ENCODE measurements around the gene CEP89. TPM values are rescaled to one million over a fixed set of nuclear protein-coding genes. Genes with fewer than 3 reads are reported as not detected.
"Not testable (repeated sequence)": the region's sequence is repeated elsewhere in the genome, so short reads cannot be mapped to it uniquely, and the experiment has no call there.

CEP89 gene
- total RNA-seq, 2 donors from 2014 or later: 35.6 to 40.4 TPM

GRCh38 chr19:32997716-32998355, 26.1 kb upstream of the CEP89 start:
- no peak overlapping the region for H3K4me3 ChIP-seq (ENCODE audit: low read length)
- H3K4me3 Mint-ChIP-seq: no peak overlapping the region
- no peaks in the 10 kb centered on the region for H3K4me1 ChIP-seq (ENCODE audit: control insufficient read depth, insufficient read depth, low read length)
- peaks cover 40% of the 10 kb centered on the region for H3K36me3 ChIP-seq (ENCODE audit: control insufficient read depth, insufficient read depth, low read length)
- peaks cover 6% of the 10 kb centered on the region for H3K4me1 Mint-ChIP-seq
- no peaks in the 10 kb centered on the region for H3K9me3 Mint-ChIP-seq
- no peak overlapping the region for H3K27ac ChIP-seq (ENCODE audit: low read depth, low read length)
- H3K9me3 ChIP-seq (ENCODE audit: control insufficient read depth, low read length): no peaks in the 10 kb centered on the region
- H3K27me3 Mint-ChIP-seq (ENCODE audit: insufficient read depth): no peaks in the 10 kb centered on the region
- no peak for TF ChIP-seq CTCF (conservative IDR thresholded peaks at IDR 0.05)
- no peak overlapping the region for H3K27ac Mint-ChIP-seq
- no peak for DNase-seq
- H3K27me3 ChIP-seq (ENCODE audit: control insufficient read depth, insufficient read depth, low read length, poor library complexity, severe bottlenecking): no peaks in the 10 kb centered on the region
- H3K9ac ChIP-seq (ENCODE audit: extremely low read depth, low read length, poor library complexity, severe bottlenecking): no peak overlapping the region
- 92 to 99% methylated on average over 12 to 14 of the region's 14 CpGs for WGBS, 2 experiments (ENCODE audit: insufficient coverage in 1 of 2, insufficient read length in 1 of 2)
- H3K36me3 Mint-ChIP-seq (ENCODE audit: low read depth): peaks cover 73% of the 10 kb centered on the region

GRCh38 chr19:32997061-32997464, 25.3 kb upstream of the CEP89 start:
- H3K9ac ChIP-seq (ENCODE audit: extremely low read depth, low read length, poor library complexity, severe bottlenecking); H3K27ac ChIP-seq (ENCODE audit: low read depth, low read length); DNase-seq; H3K27me3 Mint-ChIP-seq (ENCODE audit: insufficient read depth); H3K27me3 ChIP-seq (ENCODE audit: control insufficient read depth, insufficient read depth, low read length, poor library complexity, severe bottlenecking); H3K4me3 ChIP-seq (ENCODE audit: low read length); H3K4me1 ChIP-seq (ENCODE audit: control insufficient read depth, insufficient read depth, low read length); H3K9me3 Mint-ChIP-seq; H3K9me3 ChIP-seq (ENCODE audit: control insufficient read depth, low read length); H3K27ac Mint-ChIP-seq; H3K4me3 Mint-ChIP-seq; H3K4me1 Mint-ChIP-seq: not testable (repeated sequence)
- WGBS, 2 experiments (ENCODE audit: insufficient coverage in 1 of 2, insufficient read length in 1 of 2): 50 to 81% methylated on average over 2 to 7 of the region's 7 CpGs
- H3K36me3 Mint-ChIP-seq (ENCODE audit: low read depth): peaks cover 66% of the 10 kb centered on the region
- peaks cover 39% of the 10 kb centered on the region for H3K36me3 ChIP-seq (ENCODE audit: control insufficient read depth, insufficient read depth, low read length)

GRCh38 chr19:32995966-32996365, 24.2 kb upstream of the CEP89 start:
- peak overlapping the region; percentile 55 for H3K27ac Mint-ChIP-seq
- H3K36me3 Mint-ChIP-seq (ENCODE audit: low read depth): peaks cover 71% of the 10 kb centered on the region
- DNase-seq; H3K4me1 Mint-ChIP-seq; H3K9ac ChIP-seq (ENCODE audit: extremely low read depth, low read length, poor library complexity, severe bottlenecking); H3K9me3 ChIP-seq (ENCODE audit: control insufficient read depth, low read length); H3K4me1 ChIP-seq (ENCODE audit: control insufficient read depth, insufficient read depth, low read length); H3K27me3 Mint-ChIP-seq (ENCODE audit: insufficient read depth); H3K4me3 Mint-ChIP-seq; H3K9me3 Mint-ChIP-seq; H3K4me3 ChIP-seq (ENCODE audit: low read length); H3K27me3 ChIP-seq (ENCODE audit: control insufficient read depth, insufficient read depth, low read length, poor library complexity, severe bottlenecking); H3K27ac ChIP-seq (ENCODE audit: low read depth, low read length): not testable (repeated sequence)
- WGBS, 2 experiments (ENCODE audit: insufficient coverage in 1 of 2, insufficient read length in 1 of 2): 90 to 100% methylated on average over 3 to 17 of the region's 17 CpGs
- peaks cover 44% of the 10 kb centered on the region for H3K36me3 ChIP-seq (ENCODE audit: control insufficient read depth, insufficient read depth, low read length)

GRCh38 chr19:32988724-32989123, 17.0 kb upstream of the CEP89 start:
- Histone ChIP-seq H3K4me3 (ENCODE audit: low read length) (no peak overlapping the region), H3K27me3 (ENCODE audit: control insufficient read depth, insufficient read depth, low read length, poor library complexity, severe bottlenecking) (no peaks in the 10 kb centered on the region), H3K9me3 (ENCODE audit: control insufficient read depth, low read length) (no peaks in the 10 kb centered on the region), H3K9ac (ENCODE audit: extremely low read depth, low read length, poor library complexity, severe bottlenecking) (no peak overlapping the region), H3K27ac (ENCODE audit: low read depth, low read length) (no peak overlapping the region), H3K36me3 (ENCODE audit: control insufficient read depth, insufficient read depth, low read length) (peaks cover 69% of the 10 kb centered on the region), H3K4me1 (ENCODE audit: control insufficient read depth, insufficient read depth, low read length) (no peaks in the 10 kb centered on the region)
- no peak overlapping the region for H3K4me3 Mint-ChIP-seq
- peaks cover 63% of the 10 kb centered on the region for H3K36me3 Mint-ChIP-seq (ENCODE audit: low read depth)
- no peaks in the 10 kb centered on the region for H3K9me3 Mint-ChIP-seq
- TF ChIP-seq CTCF (conservative IDR thresholded peaks at IDR 0.05): no peak
- WGBS, 2 experiments (ENCODE audit: insufficient coverage in 1 of 2, insufficient read length in 1 of 2): 77 to 79% methylated on average over 3 to 5 of the region's 5 CpGs
- no peak for DNase-seq
- no peaks in the 10 kb centered on the region for H3K27me3 Mint-ChIP-seq (ENCODE audit: insufficient read depth)
- peaks cover 12% of the 10 kb centered on the region for H3K4me1 Mint-ChIP-seq
- H3K27ac Mint-ChIP-seq: peak overlapping the region; percentile 66

- not testable (repeated sequence) for H3K4me3 ChIP-seq (ENCODE audit: low read length); H3K9ac ChIP-seq (ENCODE audit: extremely low read depth, low read length, poor library complexity, severe bottlenecking); H3K9me3 ChIP-seq (ENCODE audit: control insufficient read depth, low read length); H3K27me3 Mint-ChIP-seq (ENCODE audit: insufficient read depth); H3K9me3 Mint-ChIP-seq; H3K27ac ChIP-seq (ENCODE audit: low read depth, low read length); DNase-seq; H3K4me1 ChIP-seq (ENCODE audit: control insufficient read depth, insufficient read depth, low read length); H3K27me3 ChIP-seq (ENCODE audit: control insufficient read depth, insufficient read depth, low read length, poor library complexity, severe bottlenecking); H3K4me3 Mint-ChIP-seq
- WGBS, 2 experiments (ENCODE audit: insufficient coverage in 1 of 2, insufficient read length in 1 of 2): 85 to 97% methylated on average over 5 of the region's 5 CpGs
- peaks cover 66% of the 10 kb centered on the region for H3K36me3 ChIP-seq (ENCODE audit: control insufficient read depth, insufficient read depth, low read length)
- Mint-ChIP-seq H3K4me1 (peaks cover 12% of the 10 kb centered on the region), H3K27ac (peak overlapping the region; percentile 66), H3K36me3 (ENCODE audit: low read depth) (peaks cover 66% of the 10 kb centered on the region)
These were observed 16.5 kb upstream of the CEP89 start for GRCh38 chr19:32988254-32988653.

- H3K27me3 ChIP-seq (ENCODE audit: control insufficient read depth, insufficient read depth, low read length, poor library complexity, severe bottlenecking); H3K9me3 ChIP-seq (ENCODE audit: control insufficient read depth, low read length); H3K27ac ChIP-seq (ENCODE audit: low read depth, low read length); H3K4me1 Mint-ChIP-seq; H3K4me3 ChIP-seq (ENCODE audit: low read length); H3K9ac ChIP-seq (ENCODE audit: extremely low read depth, low read length, poor library complexity, severe bottlenecking); DNase-seq; H3K9me3 Mint-ChIP-seq; H3K4me1 ChIP-seq (ENCODE audit: control insufficient read depth, insufficient read depth, low read length); H3K4me3 Mint-ChIP-seq; H3K27me3 Mint-ChIP-seq (ENCODE audit: insufficient read depth): not testable (repeated sequence)
- peak overlapping the region; percentile 61 for H3K27ac Mint-ChIP-seq
- peaks cover 66% of the 10 kb centered on the region for H3K36me3 Mint-ChIP-seq (ENCODE audit: low read depth)
- H3K36me3 ChIP-seq (ENCODE audit: control insufficient read depth, insufficient read depth, low read length): peaks cover 52% of the 10 kb centered on the region
- whole genome bisulfite sequencing, 2 experiments (ENCODE audit: insufficient coverage in 1 of 2, insufficient read length in 1 of 2): 98 to 100% methylated on average over 2 to 5 of the region's 6 CpGs
These were observed 10.7 kb upstream of the CEP89 start for GRCh38 chr19:32982488-32982887.
